AG20443 (cell line): ENCODE results near the gene EVA1C.
"Not testable (repeated sequence)": the region's sequence is repeated elsewhere in the genome, so short reads cannot be mapped to it uniquely, and the experiment has no call there.

Source experiments
- DNase-seq: peaks from one replicate; pipeline ENCODE4 v3.0.0; 2012; ENCODE audit warnings: low spot score, mixed read lengths

Gene EVA1C

DNA sequence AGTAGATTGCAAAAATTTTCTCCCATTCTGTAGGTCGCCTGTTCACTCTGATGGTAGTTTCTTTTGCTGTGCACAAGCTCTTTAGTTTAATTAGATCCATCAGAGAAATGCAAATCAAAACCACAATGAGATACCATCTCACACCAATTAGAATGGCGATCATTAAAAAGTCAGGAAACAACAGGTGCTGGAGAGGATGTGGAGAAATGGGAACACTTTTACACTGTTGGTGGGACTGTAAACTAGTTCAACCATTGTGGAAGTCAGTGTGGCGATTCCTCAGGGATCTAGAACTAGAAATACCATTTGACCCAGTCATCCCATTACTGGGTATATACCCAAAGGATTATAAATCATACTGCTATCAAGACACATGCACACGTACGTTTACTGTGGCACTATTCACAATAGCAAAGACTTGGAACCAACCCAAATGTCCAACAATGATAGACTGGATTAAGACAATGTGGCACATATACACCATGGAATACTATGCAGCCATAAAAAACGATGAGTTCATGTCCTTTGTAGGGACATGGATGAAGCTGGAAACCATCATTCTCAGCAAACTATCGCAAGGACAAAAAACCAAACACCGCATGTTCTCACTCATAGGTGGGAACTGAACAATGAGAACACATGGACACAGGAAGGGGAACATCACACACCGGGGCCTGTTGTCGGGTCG, 21.8 kb upstream of the EVA1C start:
- DNase-seq, result not testable (repeated sequence)

DNA sequence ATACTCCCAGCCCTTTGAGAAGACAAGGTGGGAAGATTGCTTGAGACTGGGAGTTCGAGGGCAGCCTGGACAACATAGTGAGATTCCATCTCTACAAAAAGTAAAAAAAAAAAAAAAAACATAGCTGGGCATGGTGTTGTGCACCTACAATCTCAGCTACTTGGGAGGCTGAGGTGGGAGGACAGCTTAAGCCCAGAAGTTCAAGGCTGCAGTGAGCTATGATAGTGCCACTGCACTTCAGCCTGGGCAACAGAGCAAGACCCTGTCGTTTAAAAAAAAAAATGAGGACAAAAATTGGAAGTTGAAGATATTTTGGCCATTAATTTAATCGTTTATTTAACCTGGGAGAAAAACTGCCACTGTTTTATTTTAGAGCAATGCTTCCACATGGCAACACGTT, 20.8 kb upstream of the EVA1C start:
- no peak for DNase-seq

DNA sequence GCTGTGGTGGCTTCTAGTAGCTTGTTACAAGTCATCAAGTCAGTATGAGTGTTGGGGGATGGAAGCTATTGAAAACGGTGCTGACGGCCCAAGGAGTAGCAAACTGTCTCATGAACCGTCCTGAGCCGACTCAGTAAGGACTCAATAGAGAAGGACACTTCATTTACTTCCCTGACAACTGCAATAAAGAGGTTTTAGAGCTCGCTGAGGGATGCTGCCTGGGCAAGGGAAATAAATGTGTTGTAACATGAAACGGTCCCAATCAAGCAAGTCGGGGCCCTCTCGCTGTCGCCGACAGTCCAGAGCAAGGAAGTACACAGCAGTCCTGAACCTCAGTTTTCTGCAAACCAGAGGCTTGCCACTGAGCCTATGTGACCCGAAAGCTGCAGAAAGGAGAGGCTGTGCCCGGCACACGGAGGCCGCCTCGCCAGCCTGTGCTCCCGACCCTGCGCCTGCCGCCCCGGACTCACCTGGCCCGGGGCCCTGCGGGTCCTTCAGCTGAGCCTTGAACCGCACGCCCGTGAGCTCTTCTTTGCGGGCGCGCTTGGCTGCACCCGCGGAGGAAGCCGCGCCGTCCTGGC, 20.1 kb upstream of the EVA1C start:
- no peak for DNase-seq

DNA sequence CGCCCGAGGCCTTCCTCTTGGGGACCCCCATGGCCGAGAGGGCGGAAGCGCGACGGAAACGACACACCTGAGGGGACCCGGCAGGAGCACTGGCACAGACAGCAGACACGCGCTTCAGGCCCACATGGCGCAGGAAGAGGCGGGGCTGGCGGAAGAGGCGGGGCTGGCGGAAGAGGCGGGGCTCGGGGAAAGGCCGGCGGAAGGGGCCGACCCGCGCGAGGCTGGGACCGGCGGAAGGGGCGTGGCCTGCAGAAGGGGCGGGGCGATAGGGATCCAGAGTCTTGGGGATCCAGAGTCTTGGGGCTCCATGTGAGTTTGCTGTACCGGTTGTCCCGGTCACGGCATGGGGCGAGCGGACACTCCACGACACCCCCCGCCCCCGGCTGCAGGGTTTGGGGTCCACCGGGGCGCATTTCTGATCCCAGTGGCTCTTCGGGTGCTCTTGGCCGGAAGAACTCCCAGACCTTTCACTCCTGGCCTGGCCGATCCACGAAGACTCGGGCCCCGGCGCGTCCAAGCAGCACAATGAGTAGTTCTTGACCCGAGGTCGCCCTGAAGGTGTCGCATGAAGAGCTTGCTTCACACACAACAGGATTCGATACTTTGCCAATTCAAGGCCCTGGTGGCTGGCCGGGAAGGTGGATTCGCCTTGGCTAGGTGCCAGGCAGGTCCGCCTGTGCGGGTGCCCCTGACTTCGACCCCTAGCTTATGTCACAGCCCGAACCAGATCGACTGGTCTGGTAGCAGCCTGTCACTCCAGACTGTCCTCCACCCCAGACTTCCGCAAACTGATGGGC, 19.4 kb upstream of the EVA1C start, which contains the start of gene URB1:
URB1 (minus strand) TSS at position 133 of the 797 bp plus-strand sequence; CDS start at position 31, 102 bp downstream.
- DNase-seq, result peak; percentile 97

DNA sequence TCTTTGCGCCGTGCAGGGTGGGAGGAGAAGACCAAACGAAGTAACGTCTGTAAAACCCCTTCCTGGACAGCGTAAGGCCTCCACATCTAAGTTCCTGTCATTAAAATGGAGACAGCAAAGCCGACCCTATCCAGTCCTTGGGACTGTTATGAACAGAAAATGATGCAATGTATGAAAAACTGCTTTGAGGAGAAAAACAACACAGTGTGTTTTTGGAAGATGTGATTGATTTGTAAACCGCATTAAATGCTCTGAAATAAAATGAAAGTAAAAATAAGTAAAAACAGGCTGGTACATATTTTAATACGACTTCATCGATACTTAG, 18.9 kb upstream of the EVA1C start:
- no peak for DNase-seq

DNA sequence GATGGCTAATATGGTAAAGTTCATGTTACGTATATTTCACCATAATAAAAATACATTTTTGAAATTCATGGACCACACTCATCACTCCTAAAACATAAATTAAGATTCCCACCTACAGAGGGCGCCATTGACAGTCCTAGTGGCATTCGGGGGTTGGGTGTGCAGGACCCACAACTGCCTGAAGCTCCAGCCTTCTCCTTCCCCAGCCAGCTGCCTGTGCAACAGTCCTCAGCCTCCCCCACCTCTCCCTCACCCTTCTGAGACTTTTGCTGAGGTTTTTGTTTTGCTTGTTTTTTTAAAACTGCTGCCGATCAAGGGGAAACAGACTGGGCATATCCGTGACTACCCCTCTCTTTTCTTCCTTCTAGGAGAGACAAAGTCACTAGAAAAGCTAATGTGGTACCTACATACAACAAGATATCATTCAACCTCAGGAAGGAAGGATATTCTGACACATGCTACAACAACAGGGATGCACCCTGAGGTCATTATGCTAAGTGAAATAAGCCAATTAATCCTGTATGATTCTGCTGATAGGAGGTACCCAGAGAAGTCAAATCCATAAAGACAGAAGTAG, 9.2 kb upstream of the EVA1C start:
- peak; percentile 86 for DNase-seq

GRCh38 chr21:32406405-32406804, 6.1 kb upstream of the EVA1C start:
- DNase-seq, result no peak

DNA sequence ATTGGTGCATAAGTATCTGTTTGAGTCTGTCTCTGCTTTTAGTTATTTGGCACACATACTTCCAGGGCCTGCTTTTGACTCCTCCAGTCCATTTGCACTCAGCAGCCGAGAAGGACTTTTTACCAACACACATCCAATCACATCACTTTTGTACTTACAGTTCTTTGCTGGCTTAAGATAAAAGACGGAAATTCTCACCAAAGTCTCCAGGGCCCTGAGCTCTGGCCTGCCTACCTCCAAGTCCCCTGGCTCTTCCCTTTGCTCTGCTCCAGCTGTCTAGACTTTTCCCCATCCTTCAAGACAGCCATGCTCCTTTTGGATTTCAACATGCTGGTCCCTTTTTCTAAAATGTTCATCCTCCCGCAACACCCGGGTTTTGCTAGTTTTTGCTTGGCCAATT, 2.2 kb upstream of the EVA1C start:
- DNase-seq, result no peak

DNA sequence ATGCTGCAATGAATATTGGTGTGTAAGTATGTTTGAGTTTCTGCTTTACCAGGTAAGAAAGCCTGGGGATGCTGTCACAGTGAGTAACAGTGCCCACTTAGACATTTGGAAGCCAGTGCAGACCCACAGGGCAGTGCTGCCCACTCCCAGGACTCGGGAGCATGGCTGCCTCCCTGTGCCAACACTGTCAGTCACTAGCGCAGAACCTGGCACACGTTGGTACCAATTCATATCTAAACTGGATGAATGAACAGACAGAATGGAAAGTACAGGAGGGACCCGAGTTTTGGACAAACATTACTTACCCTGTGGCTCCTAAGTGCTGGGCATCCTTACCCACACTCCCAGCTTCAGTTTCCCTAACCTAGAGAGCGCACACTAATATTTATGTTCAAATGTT, 1.6 kb upstream of the EVA1C start:
- no peak for DNase-seq

DNA sequence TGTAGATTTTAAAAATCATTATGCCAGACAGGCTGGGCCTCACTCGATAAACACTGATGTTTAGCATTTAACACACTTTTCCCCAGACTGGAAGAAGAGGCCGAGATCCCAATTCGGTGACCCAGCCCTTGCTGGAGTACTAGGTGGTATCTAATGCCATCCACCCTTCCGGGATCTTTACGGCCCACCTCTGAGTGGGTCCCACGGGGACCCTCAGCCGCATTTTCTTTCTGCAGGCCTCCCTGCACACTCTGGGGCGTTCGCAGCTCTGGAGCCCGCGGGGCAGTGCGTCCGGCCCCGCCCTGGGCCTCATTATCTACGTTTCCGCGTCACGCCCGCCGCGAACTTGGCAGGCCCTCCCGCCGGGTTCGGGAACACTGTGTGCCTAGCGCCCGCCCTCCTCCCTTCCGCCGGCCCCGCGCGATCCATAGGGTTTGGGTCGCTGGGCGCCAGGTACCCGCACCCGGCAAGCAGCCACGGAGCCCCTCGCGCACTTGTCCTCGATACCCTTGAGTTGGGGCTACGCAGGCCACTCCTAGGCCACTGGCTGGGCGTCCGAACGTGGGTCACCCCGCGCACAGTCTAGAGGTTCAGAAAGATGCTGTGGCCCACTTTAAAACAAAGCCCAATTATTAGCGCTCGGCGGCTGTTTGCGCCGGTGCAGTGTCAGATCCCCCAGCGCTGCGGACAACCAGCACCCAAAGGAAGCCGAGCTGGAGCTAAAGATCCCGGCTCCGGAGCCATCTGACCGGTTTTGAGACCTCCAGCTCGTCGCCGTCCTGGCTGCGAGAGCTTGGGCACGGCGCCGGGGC, 950 bp upstream of the EVA1C start:
- peak; percentile 88 for DNase-seq

- no peak for DNase-seq
Observed at GRCh38 chr21:32413015-32413504, 554 bp downstream of the EVA1C start.

- no peak for DNase-seq
Observed at GRCh38 chr21:32413697-32414578, 1.4 kb downstream of the EVA1C start.

DNA sequence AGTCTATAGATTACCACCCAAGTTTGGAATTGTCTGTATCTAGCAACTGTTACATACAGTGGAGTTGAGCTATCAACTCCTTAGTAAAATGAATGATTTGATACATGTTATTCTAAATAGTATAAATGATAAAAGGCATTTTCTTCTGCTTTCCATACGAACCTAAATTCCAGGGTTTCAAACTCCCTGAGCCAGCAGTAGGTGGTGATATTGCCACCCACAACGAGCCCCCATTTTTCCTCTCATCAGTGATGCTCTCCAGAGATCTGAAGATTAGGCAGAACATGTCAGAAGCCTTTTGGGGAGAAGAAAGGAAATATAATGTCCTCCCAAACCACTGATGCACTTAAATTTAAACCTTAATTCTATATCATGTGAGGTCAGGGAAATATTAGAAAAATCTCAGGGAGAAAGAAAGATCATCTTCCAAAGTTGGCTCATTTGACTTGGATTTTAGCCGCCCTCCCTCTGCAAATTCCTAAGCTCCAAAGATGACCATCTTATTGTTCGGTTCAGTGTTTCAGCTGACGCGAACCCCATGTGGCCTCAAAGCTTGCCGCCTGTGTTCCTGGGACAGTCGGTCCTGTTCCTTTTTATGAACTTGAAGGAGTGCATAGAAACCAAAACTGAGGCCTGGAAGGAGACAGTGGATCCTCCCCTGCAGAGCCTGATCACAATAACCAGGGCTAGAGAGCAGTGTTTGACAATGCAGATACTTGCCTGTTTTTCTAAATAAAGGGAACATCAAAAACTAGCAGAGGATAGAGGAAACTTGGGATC, 2.3 kb downstream of the EVA1C start:
- DNase-seq, result peak; percentile 38

GRCh38 chr21:32415451-32416398, 3.2 kb downstream of the EVA1C start:
- DNase-seq, result no peak

GRCh38 chr21:32418146-32418545, 5.6 kb downstream of the EVA1C start:
- DNase-seq, result no peak

GRCh38 chr21:32422064-32422463, 9.6 kb downstream of the EVA1C start:
- no peak for DNase-seq

DNA sequence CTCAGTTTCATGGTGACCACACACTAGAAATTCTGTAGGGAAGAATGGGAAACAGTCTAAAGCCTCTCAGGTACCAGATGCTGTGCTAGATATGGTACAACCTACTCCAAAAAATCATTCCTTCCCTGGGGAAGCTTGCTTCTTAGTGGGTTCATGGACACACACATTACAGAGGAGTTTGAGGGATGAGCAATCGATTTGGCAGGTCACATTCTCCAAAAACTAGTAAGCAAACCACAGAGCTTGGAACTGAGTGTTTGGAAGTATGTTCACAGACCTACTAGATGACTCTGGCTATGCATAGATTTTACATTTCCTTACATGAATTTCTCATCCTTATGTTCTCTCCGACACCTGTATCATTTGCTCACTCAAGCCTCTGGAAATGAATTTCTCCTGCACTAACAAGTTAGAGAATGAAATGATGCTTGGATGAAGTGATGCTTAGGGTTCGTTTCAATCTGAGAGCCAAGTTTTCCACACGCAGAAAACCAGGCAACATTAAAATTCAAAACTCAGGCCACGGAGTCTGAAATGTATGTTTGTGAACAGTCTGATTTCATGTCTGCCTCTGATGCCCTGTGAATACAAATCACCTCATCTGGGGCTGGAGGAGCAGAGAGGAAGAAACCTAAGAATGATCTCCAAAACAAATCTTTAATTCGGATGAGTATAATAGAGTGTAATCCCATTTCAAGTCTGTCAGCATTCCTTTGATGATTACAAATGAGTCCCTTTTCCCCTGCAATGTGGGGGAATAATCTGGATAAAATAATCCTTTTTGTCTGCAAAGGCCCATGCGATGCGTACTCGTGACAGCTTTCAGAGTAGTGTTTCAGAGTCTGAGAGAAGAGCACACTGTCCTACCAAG, 11.0 kb downstream of the EVA1C start:
- peak; percentile 85 for DNase-seq

DNA sequence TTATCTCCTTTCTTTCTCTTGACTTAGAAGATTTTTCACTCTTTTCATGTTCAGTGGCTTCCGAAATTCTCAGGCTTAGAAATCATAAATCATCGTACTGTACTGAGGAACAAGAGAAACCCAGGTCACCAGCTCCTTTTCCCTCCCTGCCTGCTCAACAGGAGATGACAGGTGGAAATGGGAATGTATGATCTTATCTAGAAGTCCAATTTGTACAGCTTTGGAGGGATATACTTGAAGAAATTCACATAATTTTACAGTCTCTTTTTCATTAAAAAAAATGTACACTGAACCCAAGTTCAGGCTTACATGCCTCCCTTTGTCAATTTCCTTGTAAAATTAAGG, 11.7 kb downstream of the EVA1C start:
- DNase-seq, result no peak
